ENCODE data around the gene PRKCA. TPM values are rescaled to one million over a fixed set of nuclear protein-coding genes. Genes with fewer than 3 reads are reported as not detected.

Gene PRKCA
- total and polyA plus RNA-seq, 9 of the 15 experiments (the other 6 are each of a cell fraction or from before 2014, with no cell fraction given): 3.2 to 33.0 (median 17.8) TPM

DNA sequence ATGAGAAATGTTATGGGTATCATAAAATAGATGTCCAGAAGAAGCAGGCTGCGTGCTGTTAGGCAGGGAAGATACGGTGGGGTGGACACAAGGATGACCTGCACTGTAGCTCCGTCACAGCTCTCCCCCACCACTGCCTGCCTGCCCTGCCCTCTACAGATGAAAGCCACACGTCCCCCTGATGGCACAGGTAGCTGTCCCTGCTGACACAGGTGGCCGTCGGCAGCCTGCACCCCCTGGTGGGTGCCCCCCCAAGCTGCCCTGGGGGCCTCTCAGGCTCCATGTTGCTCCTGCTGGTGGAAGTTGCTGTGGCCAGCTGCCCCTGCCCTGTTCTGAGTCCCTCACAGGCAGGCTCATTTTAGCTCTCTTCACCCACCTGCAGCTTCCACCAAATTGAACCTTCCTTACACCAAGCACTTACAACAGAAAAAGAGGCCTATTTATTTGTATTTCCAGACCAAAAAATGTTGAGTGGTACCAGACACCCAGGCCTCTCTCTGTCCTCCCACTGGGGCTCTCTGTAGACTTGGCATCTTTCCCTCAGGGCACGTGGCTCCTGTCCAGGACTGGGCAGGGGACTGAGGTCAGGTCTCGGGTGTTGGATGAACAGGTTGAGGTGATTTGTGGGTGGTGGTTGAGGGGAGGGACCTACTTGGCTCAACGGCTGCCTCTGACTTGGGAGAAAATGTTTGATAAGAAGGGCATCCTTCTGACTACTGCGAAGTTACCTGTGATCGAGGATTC, 482.4 kb downstream of the PRKCA start:
- POLR2A ChIA-PET: no interaction called here
- no peaks in the 10 kb centered on the region for H3K79me2 ChIP-seq (ENCODE audit: control insufficient read depth, insufficient read depth, low read length)
- no peak for DNase-seq (ENCODE audit: extremely low read depth in 1 of 4, low spot score in 3 of 4)
- no peaks in the 10 kb centered on the region for H3K4me1 ChIP-seq (replicated peaks in 1 of 2; ENCODE audit: control insufficient read depth in 2 of 2, insufficient read depth in 2 of 2, low read length in 2 of 2)
- H3K9ac ChIP-seq (ENCODE audit: insufficient read depth in 1 of 2, low read depth in 2 of 2, low read length in 2 of 2): no peak overlapping the region; a peak in 1 of 4 replicates
- no TSS peak for BruUV-seq (replicated peaks)
- ATAC-seq: no peak
- CTCF ChIA-PET (ENCODE audit: low intra/inter-chr PET ratio): no interaction called here
- no peaks in the 10 kb centered on the region for H3K27me3 ChIP-seq (ENCODE audit: control insufficient read depth in 2 of 2, insufficient read depth in 2 of 2, low read length in 2 of 2)
- 72% methylated on average over 9 of the region's 11 CpGs for WGBS (ENCODE audit: insufficient coverage, low coverage, missing lambda C conversion rate)
- no peak overlapping the region for H3K4me2 ChIP-seq (ENCODE audit: insufficient read depth, low read length)
- no peak overlapping the region for H3K27ac ChIP-seq (ENCODE audit: extremely low read depth, low read depth, low read length)
- peaks cover 25% of the 10 kb centered on the region; the same call in 2 of the 3 replicates for H3K36me3 ChIP-seq (ENCODE audit: control insufficient read depth, insufficient read depth, low read length)
- no peak overlapping the region for H2AFZ ChIP-seq (ENCODE audit: low read depth, low read length)
- no peaks in the 10 kb centered on the region for H4K20me1 ChIP-seq (replicated peaks; ENCODE audit: control insufficient read depth, insufficient read depth, low read length)
- no peaks in the 10 kb centered on the region for H3K9me3 ChIP-seq (replicated peaks; ENCODE audit: control insufficient read depth, insufficient read depth, low read depth, low read length)
- intact Hi-C loops (cut with micrococcal nuclease) (no loop called here), in situ Hi-C loops (cut with MboI) (no loop called here)
- FAIRE-seq: no peak
- no peaks in the 10 kb centered on the region for H3K9me1 ChIP-seq (ENCODE audit: control insufficient read depth, insufficient read depth, low read length)
- H3K4me3 ChIP-seq: no peak overlapping the region
- TF ChIP-seq MYNN (IDR thresholded peaks at IDR 0.05) (no peak), MYNN (CRISPR knock-in tag; IDR thresholded peaks at IDR 0.05) (no peak), SREBF1 (IDR thresholded peaks at IDR 0.05; ENCODE audit: borderline replicate concordance, low read depth, low read length) (no peak), TCF3 (CRISPR knock-in tag; IDR thresholded peaks at IDR 0.05) (no peak), CBX8 (IDR thresholded peaks at IDR 0.05; ENCODE audit: borderline replicate concordance, extremely low read depth, low read depth, low read length, poor library complexity, severe bottlenecking) (no peak), ETV6 (IDR thresholded peaks at IDR 0.05; ENCODE audit: borderline replicate concordance in 1 of 2, low read depth in 2 of 2, low read length in 1 of 2) (no peak), ETV6 (CRISPR knock-in tag; IDR thresholded peaks at IDR 0.05; ENCODE audit: borderline replicate concordance) (no peak), ZNF224 (CRISPR knock-in tag; IDR thresholded peaks at IDR 0.05) (no peak)
- TF ChIP-seq, protein P1, sequence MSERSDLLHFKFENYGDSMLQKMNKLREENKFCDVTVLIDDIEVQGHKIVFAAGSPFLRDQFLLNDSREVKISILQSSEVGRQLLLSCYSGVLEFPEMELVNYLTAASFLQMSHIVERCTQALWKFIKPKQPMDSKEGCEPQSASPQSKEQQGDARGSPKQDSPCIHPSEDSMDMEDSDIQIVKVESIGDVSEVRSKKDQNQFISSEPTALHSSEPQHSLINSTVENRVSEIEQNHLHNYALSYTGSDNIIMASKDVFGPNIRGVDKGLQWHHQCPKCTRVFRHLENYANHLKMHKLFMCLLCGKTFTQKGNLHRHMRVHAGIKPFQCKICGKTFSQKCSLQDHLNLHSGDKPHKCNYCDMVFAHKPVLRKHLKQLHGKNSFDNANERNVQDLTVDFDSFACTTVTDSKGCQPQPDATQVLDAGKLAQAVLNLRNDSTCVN (CRISPR knock-in tag; IDR thresholded peaks at IDR 0.05): no peak
- TF ChIP-seq, protein P2, sequence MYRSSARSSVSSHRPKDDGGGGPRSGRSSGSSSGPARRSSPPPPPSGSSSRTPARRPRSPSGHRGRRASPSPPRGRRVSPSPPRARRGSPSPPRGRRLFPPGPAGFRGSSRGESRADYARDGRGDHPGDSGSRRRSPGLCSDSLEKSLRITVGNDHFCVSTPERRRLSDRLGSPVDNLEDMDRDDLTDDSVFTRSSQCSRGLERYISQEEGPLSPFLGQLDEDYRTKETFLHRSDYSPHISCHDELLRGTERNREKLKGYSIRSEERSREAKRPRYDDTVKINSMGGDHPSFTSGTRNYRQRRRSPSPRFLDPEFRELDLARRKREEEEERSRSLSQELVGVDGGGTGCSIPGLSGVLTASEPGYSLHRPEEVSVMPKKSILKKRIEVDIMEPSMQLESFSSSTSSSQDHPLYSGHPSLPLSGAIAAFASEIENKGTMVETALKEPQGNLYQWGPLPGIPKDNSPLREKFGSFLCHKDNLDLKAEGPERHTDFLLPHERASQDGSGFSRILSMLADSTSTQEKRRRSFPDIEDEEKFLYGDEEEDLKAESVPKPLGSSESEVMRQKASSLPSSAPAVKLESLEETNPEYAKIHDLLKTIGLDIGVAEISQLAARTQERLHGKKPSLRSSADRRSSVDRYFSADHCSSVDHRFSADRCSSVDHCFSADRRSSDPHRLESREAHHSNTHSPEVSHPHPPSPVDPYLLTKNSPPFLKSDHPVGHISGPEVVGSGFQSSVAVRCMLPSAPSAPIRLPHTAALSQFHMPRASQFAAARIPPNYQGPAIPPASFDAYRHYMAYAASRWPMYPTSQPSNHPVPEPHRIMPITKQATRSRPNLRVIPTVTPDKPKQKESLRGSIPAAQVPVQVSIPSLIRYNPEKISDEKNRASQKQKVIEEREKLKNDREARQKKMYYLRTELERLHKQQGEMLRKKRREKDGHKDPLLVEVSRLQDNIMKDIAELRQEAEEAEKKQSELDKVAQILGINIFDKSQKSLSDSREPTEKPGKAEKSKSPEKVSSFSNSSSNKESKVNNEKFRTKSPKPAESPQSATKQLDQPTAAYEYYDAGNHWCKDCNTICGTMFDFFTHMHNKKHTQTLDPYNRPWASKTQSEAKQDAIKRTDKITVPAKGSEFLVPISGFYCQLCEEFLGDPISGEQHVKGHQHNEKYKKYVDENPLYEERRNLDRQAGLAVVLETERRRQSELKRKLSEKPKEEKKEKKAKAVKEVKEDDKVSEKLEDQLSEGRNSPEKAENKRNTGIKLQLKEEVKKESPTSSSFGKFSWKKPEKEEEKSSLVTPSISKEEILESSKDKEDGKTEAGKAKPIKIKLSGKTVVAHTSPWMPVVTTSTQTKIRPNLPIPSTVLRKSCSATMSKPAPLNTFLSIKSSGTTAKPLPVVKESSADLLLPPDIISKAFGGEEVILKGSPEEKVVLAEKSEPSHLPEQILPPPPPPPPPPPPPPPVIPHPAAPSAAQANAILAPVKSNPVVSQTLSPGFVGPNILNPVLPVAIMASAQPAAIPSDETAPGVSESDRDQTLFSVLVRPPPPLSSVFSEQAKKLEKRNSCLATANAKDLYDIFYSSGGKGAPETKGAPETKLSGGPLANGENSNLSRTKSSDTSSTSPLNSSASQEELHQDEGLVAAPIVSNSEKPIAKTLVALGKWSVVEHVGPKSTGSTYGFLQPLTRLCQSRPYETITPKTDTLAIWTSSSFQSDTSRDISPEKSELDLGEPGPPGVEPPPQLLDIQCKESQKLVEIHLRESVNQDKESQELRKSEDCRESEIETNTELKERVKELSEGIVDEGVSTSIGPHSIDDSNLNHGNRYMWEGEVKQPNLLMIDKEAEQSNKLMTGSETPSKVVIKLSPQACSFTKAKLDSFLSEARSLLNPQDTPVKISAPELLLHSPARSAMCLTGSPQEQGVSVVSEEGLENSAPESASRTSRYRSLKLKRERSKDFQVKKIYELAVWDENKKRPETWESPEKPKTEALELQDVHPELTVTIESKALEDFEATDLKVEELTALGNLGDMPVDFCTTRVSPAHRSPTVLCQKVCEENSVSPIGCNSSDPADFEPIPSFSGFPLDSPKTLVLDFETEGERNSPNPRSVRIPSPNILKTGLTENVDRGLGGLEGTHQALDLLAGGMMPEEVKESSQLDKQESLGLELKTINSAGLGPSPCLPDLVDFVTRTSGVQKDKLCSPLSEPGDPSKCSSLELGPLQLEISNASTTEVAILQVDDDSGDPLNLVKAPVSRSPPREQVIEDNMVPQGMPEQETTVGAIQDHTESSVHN (IDR thresholded peaks at IDR 0.05; ENCODE audit: borderline replicate concordance in 1 of 2, low read depth in 1 of 2): no peak

All from K562 (cell line).